IMR-90 (cell line): ENCODE results near the gene MGAT5. TPM values are rescaled to one million over a fixed set of nuclear protein-coding genes. Genes with fewer than 3 reads are reported as not detected.

Experiments used
- ATAC-seq: fragments of 200-7000 bp; cut with Tn5 transposase; 2 replicates; pipeline ENCODE4 v1.9.1; 2020; ENCODE audit warnings: low read depth, mild to moderate bottlenecking, moderate library complexity
- BruUV-seq: library from RNA; stranded (reverse); fragments of 400-500 nt; replicated peaks from 2 replicates; lab custom pipeline; 2021; lab: Mats Ljungman, UMichigan
- CTCF ChIA-PET: fragments of 300-600 bp; formaldehyde crosslinking; extraction: SDS; loops from one replicate; lab custom pipeline; 2021; ENCODE audit warnings: antibody characterized with exemption; lab: Yijun Ruan, JAX
- POLR2A ChIA-PET: fragments of 300-600 bp; sonication (Branson Sonifier 250); formaldehyde crosslinking; loops from one replicate; lab custom pipeline; 2022; ENCODE audit warnings: antibody characterized with exemption; ENCODE audit not compliant: unreplicated experiment; lab: Charles Lee
- DNase-seq: peaks from one replicate; pipeline ENCODE4 v3.0.0; 2013
- H2AFZ ChIP-seq: replicated peaks from 2 replicates; pipeline ENCODE3; 2013; ENCODE audit warnings: low read length, mild to moderate bottlenecking; ENCODE audit not compliant: poor library complexity
- H2AK5ac ChIP-seq: 2 replicates; pipeline ENCODE4 v1.6.1; 2013; ENCODE audit warnings: low read depth, low read length, inconsistent platforms
- H2AK9ac ChIP-seq: replicated peaks from 2 replicates; pipeline ENCODE3; 2013; ENCODE audit warnings: mild to moderate bottlenecking, low read depth, low read length, moderate library complexity; ENCODE audit not compliant: poor library complexity
- H2BK120ac ChIP-seq: 2 replicates; pipeline ENCODE4 v1.6.1; 2013; ENCODE audit warnings: low read depth, low read length, inconsistent platforms
- H2BK15ac ChIP-seq: 3 replicates; pipeline ENCODE4 v1.6.1; 2013; ENCODE audit warnings: low read depth, low read length, inconsistent platforms
- H2BK20ac ChIP-seq: 2 replicates; pipeline ENCODE4 v1.6.1; 2013; ENCODE audit warnings: low read depth, mild to moderate bottlenecking, inconsistent platforms, low read length, moderate library complexity
- H2BK5ac ChIP-seq: 2 replicates; pipeline ENCODE4 v1.6.1; 2013; ENCODE audit warnings: mild to moderate bottlenecking, low read depth, low read length, inconsistent platforms; ENCODE audit not compliant: poor library complexity, severe bottlenecking
- H3K14ac ChIP-seq: replicated peaks from 2 replicates; pipeline ENCODE4 v1.6.1; 2013; ENCODE audit warnings: low read depth, low read length, inconsistent platforms
- H3K18ac ChIP-seq: 2 replicates; pipeline ENCODE4 v1.6.1; 2013; ENCODE audit warnings: low read depth, low read length, control low read depth
- H3K23ac ChIP-seq: 2 replicates; pipeline ENCODE4 v1.6.1; 2013; ENCODE audit warnings: low read depth, low read length, inconsistent platforms
- H3K27ac ChIP-seq: 2 replicates; pipeline ENCODE4 v1.5.1; 2013; ENCODE audit warnings: mild to moderate bottlenecking, control low read depth, low read length; ENCODE audit not compliant: insufficient read depth
- H3K27me3 ChIP-seq: 2 replicates; pipeline ENCODE4 v1.6.1; 2013; ENCODE audit warnings: low read length; ENCODE audit not compliant: control insufficient read depth, insufficient read depth
- H3K36me3 ChIP-seq: 2 replicates; pipeline ENCODE4 v1.6.1; 2013; ENCODE audit warnings: low read length, mixed read lengths; ENCODE audit not compliant: control insufficient read depth, insufficient read depth
- H3K4ac ChIP-seq: 2 replicates; pipeline ENCODE4 v1.6.1; 2013; ENCODE audit warnings: low read depth, low read length, inconsistent platforms
- H3K4me1 ChIP-seq: 2 replicates; pipeline ENCODE4 v1.6.1; 2013; ENCODE audit warnings: low read length, mixed read lengths; ENCODE audit not compliant: control insufficient read depth, insufficient read depth
- H3K4me2 ChIP-seq: 2 replicates; pipeline ENCODE4 v1.6.1; 2013; ENCODE audit warnings: low read depth, mild to moderate bottlenecking, control low read depth, low read length, moderate library complexity
- H3K4me3 ChIP-seq: 2 replicates; pipeline ENCODE4 v1.5.1; 2013; ENCODE audit warnings: low read depth, mild to moderate bottlenecking, control low read depth, low read length, moderate library complexity; ENCODE audit not compliant: insufficient read depth
- H3K56ac ChIP-seq: 2 replicates; pipeline ENCODE4 v1.6.1; 2013; ENCODE audit warnings: low read length, inconsistent platforms; ENCODE audit not compliant: insufficient read depth; ENCODE audit errors: extremely low read depth
- H3K79me1 ChIP-seq, 2 experiments: 2 replicates each; pipeline ENCODE4 v1.6.1; 2013; ENCODE audit warnings: low read length in 2 of 2, inconsistent platforms in 1 of 2, low read depth in 1 of 2
- H3K9ac ChIP-seq: 2 replicates; pipeline ENCODE4 v1.6.1; 2013; ENCODE audit warnings: low read depth, low read length, control low read depth
- H3K9me1 ChIP-seq: 2 replicates; pipeline ENCODE4 v1.6.1; 2013; ENCODE audit warnings: low read length, inconsistent platforms; ENCODE audit not compliant: insufficient read depth
- H3K9me3 ChIP-seq: 2 replicates; pipeline ENCODE4 v1.6.1; 2013; ENCODE audit warnings: low read length; ENCODE audit not compliant: control insufficient read depth, insufficient read depth
- H4K20me1 ChIP-seq: 2 replicates; pipeline ENCODE4 v1.6.1; 2013; ENCODE audit warnings: low read length, inconsistent platforms; ENCODE audit not compliant: insufficient read depth
- H4K5ac ChIP-seq: 2 replicates; pipeline ENCODE4 v1.6.1; 2013; ENCODE audit warnings: mild to moderate bottlenecking, low read depth, low read length, control low read depth
- H4K8ac ChIP-seq, 2 experiments: 2 replicates each; pipeline ENCODE4 v1.6.1; 2013; ENCODE audit warnings: low read depth in 2 of 2, low read length in 2 of 2, control low read depth in 1 of 2, inconsistent platforms in 1 of 2
- H4K91ac ChIP-seq: 2 replicates; pipeline ENCODE4 v1.6.1; 2013; ENCODE audit warnings: low read depth, low read length, inconsistent platforms; ENCODE audit not compliant: insufficient read depth
- BHLHE40 ChIP-seq: fragments of 150-350 bp; IDR thresholded peaks from 2 replicates; pipeline ENCODE4 v1.6.1; 2016; ENCODE audit warnings: mild to moderate bottlenecking, low read depth, low read length
- CHD1 ChIP-seq: IDR thresholded peaks from 2 replicates; pipeline ENCODE4 v1.6.1; 2012; ENCODE audit warnings: low read depth, low read length, improper control_type of control experiment
- RCOR1 ChIP-seq: IDR thresholded peaks from 2 replicates; pipeline ENCODE4 v1.6.1; 2012; ENCODE audit warnings: mild to moderate bottlenecking, low read length, improper control_type of control experiment; ENCODE audit not compliant: insufficient replicate concordance
- WGBS, 2 experiments: methylation state at CpG; one replicate each; pipeline versions ENCODE4 v1.1.5 to v1.1.7; 2013; ENCODE audit warnings: missing lambda C conversion rate in 2 of 2; ENCODE audit not compliant: insufficient read length in 1 of 2; ENCODE audit errors: extremely low coverage in 2 of 2; 5-methylcytosine and 5-hydroxymethylcytosine counted together
- dilution Hi-C: fragments of 300-500 bp; cut with HindIII; formaldehyde crosslinking; loops from one replicate; pipeline ENCODE4 v1.14.3; 2018; ENCODE audit warnings: low sequenced_read_pairs; ENCODE audit not compliant: unreplicated experiment
- in situ Hi-C: fragments of 300-500 bp; cut with MboI; formaldehyde crosslinking; loops from 3 replicates; pipeline ENCODE4 v1.14.3; 2019; ENCODE audit warnings: low sequenced_read_pairs, inconsistent platforms, mixed read lengths
- intact Hi-C: fragments of 100-400 bp; cut with micrococcal nuclease; formaldehyde crosslinking; loops from 2 replicates; pipeline ENCODE4 v1.10.0; 2022
- polyA plus RNA-seq, 3 experiments: library from polyadenylated mRNA; depleted of rRNA; stranded (reverse); fragments of >200 nt; gene quantifications; 2 replicates each; pipeline ENCODE4 v1.2.3, GENCODE V29; 2012; ENCODE audit warnings: low replicate concordance in 1 of 3
- total RNA-seq: library from RNA; depleted of rRNA; stranded (reverse); fragments of >200 nt; gene quantifications from 2 replicates; pipeline ENCODE4 v1.2.3, GENCODE V29; 2012

Gene MGAT5
- total and polyA plus RNA-seq, 2 of the 4 experiments (the other 2 are of a cell fraction), result 22.9 to 59.9 TPM

- H2AFZ ChIP-seq, result no peak overlapping the region
- no peak overlapping the region for H2BK120ac ChIP-seq
- in situ Hi-C loops, result loop anchor here (25.0 kb wide), 1 partner anchor 360 kb away; no protein-coding TSS in a partner anchor
- DNase-seq (no peak), ATAC-seq (no peak)
- H3K4me3 ChIP-seq, result no peak overlapping the region
- peaks cover 54% of the 10 kb centered on the region for H4K20me1 ChIP-seq
- no CpG with 5 or more reads among the region's 1 CpG for WGBS, 2 experiments
- no peak overlapping the region for H2BK15ac ChIP-seq
- peak overlapping the region; percentile 52; the same call in 1 of the 2 replicates for H3K14ac ChIP-seq
- no peak overlapping the region for H2BK20ac ChIP-seq
- no peak overlapping the region for H4K8ac ChIP-seq
- intact Hi-C loops, result loop anchor here (5.0 kb wide), 1 partner anchor 230 kb away; no protein-coding TSS in a partner anchor
- H2AK9ac ChIP-seq, result no peak overlapping the region
- H3K23ac ChIP-seq, result peak overlapping the region; percentile 54; the same call in 1 of the 2 replicates
- no peak overlapping the region for H4K5ac ChIP-seq
- no peaks in the 10 kb centered on the region for H3K36me3 ChIP-seq
- no peak for TF ChIP-seq RCOR1
- no peak for TF ChIP-seq CHD1
- TF ChIP-seq BHLHE40, result no peak
- ChIA-PET CTCF (no interaction called here), POLR2A (no interaction called here)
- H3K9ac ChIP-seq, result no peak overlapping the region
- no peaks in the 10 kb centered on the region for H3K9me3 ChIP-seq
- H3K9me1 ChIP-seq, result peaks cover 23% of the 10 kb centered on the region
- no TSS peak for BruUV-seq
- dilution Hi-C loops, result no loop called here
- H3K79me1 ChIP-seq, result peaks cover 46 to 82% of the 10 kb centered on the region in 2 experiments
- H3K4me1 ChIP-seq, result peaks cover 13% of the 10 kb centered on the region
- H3K56ac ChIP-seq, result no peak overlapping the region
- no peak overlapping the region for H3K4ac ChIP-seq
- H2AK5ac ChIP-seq, result no peak overlapping the region
- H3K4me2 ChIP-seq, result no peak overlapping the region
- no peak overlapping the region for H2BK5ac ChIP-seq
- no peak overlapping the region for H3K27ac ChIP-seq
- H4K91ac ChIP-seq, result no peak overlapping the region
- H3K18ac ChIP-seq, result no peak overlapping the region
- no peaks in the 10 kb centered on the region for H3K27me3 ChIP-seq
Measured at GRCh38 chr2:134247679-134248078, 6.2 kb upstream of the MGAT5 start.
